ENCODE results near the gene CHURC1.

- TF ChIP-seq ZSCAN18 (CRISPR knock-in tag; IDR thresholded peaks at IDR 0.05) (no peak), CTCF (IDR thresholded peaks at IDR 0.05) (no peak), RELA (CRISPR knock-in tag; IDR thresholded peaks at IDR 0.05; ENCODE audit: borderline replicate concordance) (no peak)
These were observed 53.9 kb downstream of the CHURC1 start for GRCh38 chr14:64968167-64968566.
